Right ventricle myocardium superior (tissue), 1 donor: ENCODE results near the gene JMJD8. TPM values are rescaled to one million over a fixed set of nuclear protein-coding genes. Genes with fewer than 3 reads are reported as not detected.

Experiments used
- ATAC-seq: fragments of 200-7000 bp; cut with Tn5 transposase; one replicate; pipeline ENCODE4 v1.9.1; 2020; ENCODE audit warnings: mild to moderate bottlenecking; ENCODE audit not compliant: poor library complexity
- DNase-seq: peaks from one replicate; pipeline ENCODE4 v3.0.0-alpha.2; 2020
- intact Hi-C: fragments of 100-400 bp; cut with DNase I; formaldehyde crosslinking; loops from one replicate; pipeline ENCODE4 v1.11.2; 2022
- total RNA-seq: library from RNA; stranded (reverse); fragmentation: NEBNext Ultra II Directional; extraction: Animal tissue kit (Norgen Biotek cat#: 25700); gene quantifications from one replicate; pipeline ENCODE4 v1.2.1, GENCODE V29; 2021
- donor health status: DM: no; HTN: yes; CAD: no; lungs with severe emphysema.

The JMJD8 gene
- total RNA-seq, 1 donor from 2014 or later: 42.4 TPM

GRCh38 chr16:681746-682427 lies 2.2 kb downstream of the JMJD8 start:
- ATAC-seq: no peak
- intact Hi-C loops: no loop called here
- DNase-seq: no peak

- intact Hi-C loops: no loop called here
- no peak for ATAC-seq
- peak; percentile 72 for DNase-seq
Measured at GRCh38 chr16:680967-681745, 3.0 kb downstream of the JMJD8 start.

GRCh38 chr16:680625-680945 lies 3.5 kb downstream of the JMJD8 start:
- intact Hi-C loops: no loop called here
- ATAC-seq (no peak), DNase-seq (no peak)

- ATAC-seq: peak; percentile 77
- intact Hi-C loops: no loop called here
- peak; percentile 91 for DNase-seq
Measured at GRCh38 chr16:679814-680624, 4.1 kb downstream of the JMJD8 start, which contains the start of gene STUB1. TSS of gene STUB1 (plus strand) at chr16:680410. CDS start at chr16:680526, 116 bp downstream.

- DNase-seq (peak; percentile 85), ATAC-seq (peak; percentile 45)
- intact Hi-C loops: no loop called here
Measured at GRCh38 chr16:678858-679813, 5.0 kb downstream of the JMJD8 start.

GRCh38 chr16:678209-678857 lies 5.8 kb downstream of the JMJD8 start:
- DNase-seq (no peak), ATAC-seq (no peak)
- intact Hi-C loops: no loop called here

GRCh38 chr16:677316-678190 lies 6.6 kb downstream of the JMJD8 start:
- DNase-seq (no peak), ATAC-seq (no peak)
- intact Hi-C loops: no loop called here

- ATAC-seq (no peak), DNase-seq (no peak)
- intact Hi-C loops: no loop called here
Measured at GRCh38 chr16:676913-677312, 7.2 kb downstream of the JMJD8 start.

- intact Hi-C loops: no loop called here
- no peak for ATAC-seq
Measured at GRCh38 chr16:676565-676902, 7.6 kb downstream of the JMJD8 start.

GRCh38 chr16:675884-676564 lies 8.1 kb downstream of the JMJD8 start:
- intact Hi-C loops: no loop called here
- ATAC-seq (no peak), DNase-seq (no peak)

More at GRCh38 chr16:676565-676902, 7.6 kb downstream of the JMJD8 start:
- DNase-seq: no peak

GRCh38 chr16:674968-675883 lies 8.9 kb downstream of the JMJD8 start, which contains the start of gene RHBDL1:
TSS of gene RHBDL1 (plus strand) at chr16:675671. CDS start at chr16:675791, 120 bp downstream.
- DNase-seq (no peak), ATAC-seq (no peak)
- intact Hi-C loops: no loop called here

- ATAC-seq (peak; percentile 19), DNase-seq (no peak)
- intact Hi-C loops: no loop called here
Measured at GRCh38 chr16:674214-674881, 9.8 kb downstream of the JMJD8 start.

- ATAC-seq (no peak), DNase-seq (no peak)
- intact Hi-C loops: no loop called here
Measured at GRCh38 chr16:673399-673991, 10.6 kb downstream of the JMJD8 start.

GRCh38 chr16:672851-673250 lies 11.3 kb downstream of the JMJD8 start:
- ATAC-seq: no peak
- intact Hi-C loops: no loop called here
- no peak for DNase-seq

GRCh38 chr16:672371-672770 lies 11.8 kb downstream of the JMJD8 start:
- intact Hi-C loops: no loop called here
- DNase-seq (no peak), ATAC-seq (no peak)
